Chondrocyte (in vitro differentiated cells): ENCODE measurements around the gene LCORL. TPM values are rescaled to one million over a fixed set of nuclear protein-coding genes. Genes with fewer than 3 reads are reported as not detected.
"Not testable (repeated sequence)": the region's sequence is repeated elsewhere in the genome, so short reads cannot be mapped to it uniquely, and the experiment has no call there.

Experiments
- DNase-seq: peaks from one replicate; pipeline ENCODE4 v3.0.0; 2021; ENCODE audit warnings: mixed read lengths, low spot score
- H3K27ac Mint-ChIP-seq: one replicate; pipeline ENCODE4 v1.8.0; 2021; ENCODE audit warnings: mild to moderate bottlenecking, moderate library complexity, mixed read lengths; ENCODE audit not compliant: unreplicated experiment
- H3K27me3 Mint-ChIP-seq: 2 replicates; pipeline ENCODE4 v1.8.0; 2021; ENCODE audit warnings: low read depth, mixed read lengths
- H3K36me3 Mint-ChIP-seq: 2 replicates; pipeline ENCODE4 v1.8.0; 2021; ENCODE audit warnings: low read depth, mixed read lengths
- H3K4me1 Mint-ChIP-seq: 2 replicates; pipeline ENCODE4 v1.8.0; 2021; ENCODE audit warnings: low read depth, mild to moderate bottlenecking, mixed read lengths
- H3K4me3 Mint-ChIP-seq: one replicate; pipeline ENCODE4 v1.8.0; 2021; ENCODE audit warnings: mild to moderate bottlenecking, moderate library complexity, mixed read lengths; ENCODE audit not compliant: unreplicated experiment
- H3K9me3 Mint-ChIP-seq: 2 replicates; pipeline ENCODE4 v1.8.0; 2021; ENCODE audit warnings: low read depth, mixed read lengths
- total RNA-seq: library from RNA; stranded (reverse); gene quantifications from 3 replicates; pipeline ENCODE4 v1.2.1, GENCODE V29; 2021
- TF ChIP-seq, protein P1 (sequence below): fragments of 200-600 bp; sonication (generic); IDR thresholded peaks from 2 replicates; pipeline ENCODE4 v1.5.0; 2021; ENCODE audit warnings: antibody characterized with exemption, mild to moderate bottlenecking, moderate library complexity

LCORL gene
- total RNA-seq, 1 donor from 2014 or later, result 8.9 TPM

GRCh38 chr4:18020145-18020670, 1.3 kb downstream of the LCORL start:
- Mint-ChIP-seq H3K4me1 (peaks cover 20% of the 10 kb centered on the region), H3K27me3 (peaks cover 2% of the 10 kb centered on the region), H3K36me3 (no peaks in the 10 kb centered on the region), H3K4me3 (peak overlapping the region; percentile 86), H3K9me3 (no peaks in the 10 kb centered on the region), H3K27ac (peak overlapping the region; percentile 97)
- peak; percentile 29 for DNase-seq
- TF ChIP-seq, protein P1, sequence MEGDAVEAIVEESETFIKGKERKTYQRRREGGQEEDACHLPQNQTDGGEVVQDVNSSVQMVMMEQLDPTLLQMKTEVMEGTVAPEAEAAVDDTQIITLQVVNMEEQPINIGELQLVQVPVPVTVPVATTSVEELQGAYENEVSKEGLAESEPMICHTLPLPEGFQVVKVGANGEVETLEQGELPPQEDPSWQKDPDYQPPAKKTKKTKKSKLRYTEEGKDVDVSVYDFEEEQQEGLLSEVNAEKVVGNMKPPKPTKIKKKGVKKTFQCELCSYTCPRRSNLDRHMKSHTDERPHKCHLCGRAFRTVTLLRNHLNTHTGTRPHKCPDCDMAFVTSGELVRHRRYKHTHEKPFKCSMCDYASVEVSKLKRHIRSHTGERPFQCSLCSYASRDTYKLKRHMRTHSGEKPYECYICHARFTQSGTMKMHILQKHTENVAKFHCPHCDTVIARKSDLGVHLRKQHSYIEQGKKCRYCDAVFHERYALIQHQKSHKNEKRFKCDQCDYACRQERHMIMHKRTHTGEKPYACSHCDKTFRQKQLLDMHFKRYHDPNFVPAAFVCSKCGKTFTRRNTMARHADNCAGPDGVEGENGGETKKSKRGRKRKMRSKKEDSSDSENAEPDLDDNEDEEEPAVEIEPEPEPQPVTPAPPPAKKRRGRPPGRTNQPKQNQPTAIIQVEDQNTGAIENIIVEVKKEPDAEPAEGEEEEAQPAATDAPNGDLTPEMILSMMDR, result no peak

DNA sequence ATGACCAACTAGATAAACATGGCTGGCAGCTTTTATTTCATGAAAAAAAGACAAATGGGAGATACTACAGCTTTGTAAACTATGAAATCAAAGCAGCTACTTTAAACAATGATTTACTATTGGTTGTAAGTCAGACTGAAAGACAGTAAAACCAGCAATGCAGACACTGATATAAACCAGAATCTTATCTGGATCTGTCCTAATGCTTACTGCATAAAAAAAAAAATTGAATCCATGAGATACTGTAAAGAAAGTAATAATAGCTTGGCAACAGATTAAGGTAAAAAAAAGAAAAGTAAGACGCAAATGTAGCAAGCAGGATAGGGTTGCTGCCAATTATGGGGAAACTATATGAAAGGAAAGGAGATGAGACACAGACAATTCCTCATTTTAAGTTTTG, 7.3 kb downstream of the LCORL start:
- H3K27me3 Mint-ChIP-seq, result no peaks in the 10 kb centered on the region
- peaks cover 16% of the 10 kb centered on the region for H3K4me1 Mint-ChIP-seq
- no peak for DNase-seq
- no peak overlapping the region for H3K27ac Mint-ChIP-seq
- TF ChIP-seq, protein P1, result no peak
- no peaks in the 10 kb centered on the region for H3K36me3 Mint-ChIP-seq
- H3K9me3 Mint-ChIP-seq, result no peaks in the 10 kb centered on the region
- no peak overlapping the region for H3K4me3 Mint-ChIP-seq

DNA sequence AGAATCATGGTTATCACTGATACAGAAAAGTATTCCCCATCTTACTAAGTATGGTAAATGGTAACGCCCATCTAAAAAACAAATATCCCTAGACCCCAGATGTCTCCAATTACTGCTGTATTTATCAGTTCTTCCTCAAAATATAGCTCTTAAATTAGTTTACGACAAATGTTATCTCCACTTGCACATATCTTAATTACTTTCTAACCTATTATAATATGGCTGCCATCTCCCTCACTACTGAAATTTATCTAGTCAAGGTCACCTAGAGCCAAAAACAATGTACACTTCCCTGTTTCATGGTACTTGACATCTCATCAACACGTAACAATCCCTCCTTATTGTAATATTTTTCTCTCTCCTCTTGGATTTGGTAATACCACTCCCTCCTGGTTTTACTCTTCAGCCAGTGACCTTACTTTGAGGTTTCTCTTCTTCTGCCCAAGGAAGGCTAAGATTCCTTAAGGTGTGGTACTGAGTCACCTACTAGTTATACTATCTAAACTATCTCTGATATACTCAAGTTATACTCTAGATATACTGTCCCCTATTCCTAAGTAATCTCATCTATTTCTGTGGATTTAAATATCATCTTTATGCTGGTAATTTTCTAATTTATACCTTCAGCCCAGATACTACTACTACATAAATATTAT, 8.6 kb downstream of the LCORL start:
- TF ChIP-seq, protein P1, result no peak
- Mint-ChIP-seq H3K4me1 (peaks cover 21% of the 10 kb centered on the region), H3K9me3 (no peaks in the 10 kb centered on the region), H3K4me3 (no peak overlapping the region), H3K27ac (no peak overlapping the region), H3K27me3 (no peaks in the 10 kb centered on the region), H3K36me3 (no peaks in the 10 kb centered on the region)
- no peak for DNase-seq

DNA sequence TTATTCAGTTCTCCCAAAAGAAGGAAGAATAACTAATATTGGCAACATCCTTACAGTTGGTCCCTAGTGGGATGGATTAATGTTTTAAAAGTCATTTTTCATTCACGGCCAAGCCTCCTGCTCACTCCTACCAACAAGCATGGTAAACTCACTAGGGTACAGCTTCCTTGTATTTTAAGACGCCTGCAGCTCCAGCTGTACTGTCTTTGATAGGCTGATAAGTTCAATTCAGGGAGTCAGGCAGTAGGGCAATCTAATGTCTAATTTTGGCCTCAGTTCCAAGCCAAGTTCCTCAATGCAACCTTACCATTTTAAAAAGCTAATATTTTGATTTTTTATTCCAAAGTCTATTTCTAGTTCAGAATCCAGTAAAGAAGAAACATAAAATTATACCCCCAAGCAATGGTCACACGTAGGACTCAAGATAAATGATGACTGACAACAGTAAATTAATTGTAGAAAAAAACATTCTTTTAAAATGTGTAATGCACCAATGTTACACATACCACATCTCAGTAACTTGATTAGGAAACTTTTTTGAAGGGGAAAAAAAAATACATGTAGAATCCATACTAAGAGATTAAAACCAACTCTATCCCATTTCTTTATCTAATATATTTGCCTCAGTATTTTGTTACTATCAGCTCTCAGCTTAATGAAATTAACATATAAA, 9.3 kb downstream of the LCORL start:
- TF ChIP-seq, protein P1, result no peak
- no peaks in the 10 kb centered on the region for H3K36me3 Mint-ChIP-seq
- no peak for DNase-seq
- H3K9me3 Mint-ChIP-seq, result no peaks in the 10 kb centered on the region
- H3K4me3 Mint-ChIP-seq, result no peak overlapping the region
- no peak overlapping the region for H3K27ac Mint-ChIP-seq
- H3K27me3 Mint-ChIP-seq, result no peaks in the 10 kb centered on the region
- peaks cover 25% of the 10 kb centered on the region for H3K4me1 Mint-ChIP-seq

DNA sequence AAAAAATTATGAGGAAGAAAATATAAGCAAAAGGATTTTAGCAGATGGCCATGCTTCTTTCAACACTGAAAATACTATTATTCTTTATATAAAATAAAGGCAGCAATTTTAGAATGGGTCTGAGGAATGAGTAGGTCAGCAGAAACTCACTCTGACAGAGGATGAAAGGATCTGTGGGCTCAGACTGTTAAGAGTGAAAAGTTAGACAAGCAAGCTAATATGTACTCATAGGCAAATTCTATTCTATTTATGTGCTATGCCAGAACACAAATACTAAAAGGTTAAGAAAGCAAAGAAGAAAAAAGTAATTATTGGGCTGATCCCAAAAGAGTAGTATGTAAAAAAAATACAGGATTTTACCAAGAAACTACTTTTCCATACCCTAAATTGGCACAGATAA, 13.9 kb downstream of the LCORL start:
- H3K9me3 Mint-ChIP-seq, result no peaks in the 10 kb centered on the region
- H3K36me3 Mint-ChIP-seq, result no peaks in the 10 kb centered on the region
- no peak for DNase-seq
- no peak overlapping the region for H3K4me3 Mint-ChIP-seq
- peaks cover 19% of the 10 kb centered on the region for H3K4me1 Mint-ChIP-seq
- H3K27me3 Mint-ChIP-seq, result no peaks in the 10 kb centered on the region
- TF ChIP-seq, protein P1, result no peak
- H3K27ac Mint-ChIP-seq, result no peak overlapping the region

DNA sequence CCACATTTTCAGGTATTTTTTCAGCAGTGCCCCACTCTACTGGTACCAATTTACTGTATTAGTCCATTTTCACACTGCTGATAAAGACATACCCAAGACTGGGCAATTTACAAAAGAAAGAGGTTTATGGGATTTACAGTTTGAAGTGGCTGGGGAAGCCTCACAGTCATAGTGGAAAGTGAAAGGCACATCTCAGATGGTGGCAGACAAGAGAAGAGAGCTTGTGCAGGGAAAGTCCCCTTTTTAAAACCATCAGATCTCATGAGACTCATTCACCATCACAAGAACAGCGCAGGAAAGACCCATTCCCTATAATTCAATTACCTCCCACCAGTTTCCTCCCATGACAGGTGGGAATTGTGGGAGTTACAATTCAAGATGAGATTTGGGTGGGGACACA, 15.1 kb downstream of the LCORL start:
- not testable (repeated sequence) for H3K27me3 Mint-ChIP-seq, H3K27ac Mint-ChIP-seq, H3K36me3 Mint-ChIP-seq, DNase-seq, H3K4me1 Mint-ChIP-seq, H3K4me3 Mint-ChIP-seq, H3K9me3 Mint-ChIP-seq
